ENCODE results near the gene LTBP1.

DNA sequence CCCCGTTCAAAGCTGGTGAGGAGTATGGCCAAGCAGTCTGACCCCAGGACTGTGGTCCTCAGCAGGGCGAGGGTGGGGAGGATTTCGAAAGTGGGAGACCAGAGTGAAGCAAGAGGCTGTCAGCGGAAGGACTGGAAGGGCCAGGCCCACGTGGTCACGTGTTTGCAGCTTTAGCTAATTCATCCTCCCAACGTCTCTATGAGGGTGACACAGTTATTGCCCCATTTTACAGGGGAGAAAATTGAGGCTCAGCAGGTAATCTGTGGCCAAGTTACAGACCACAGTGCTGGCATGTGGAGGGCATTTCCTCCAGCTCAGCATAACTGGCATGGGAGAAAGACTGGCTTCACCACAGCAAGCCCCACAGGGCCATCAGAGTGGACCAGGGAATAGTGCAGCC is 45.4 kb upstream of the LTBP1 start:
- no peak for TF ChIP-seq POLR2AphosphoS5 (IDR thresholded peaks at IDR 0.05; ENCODE audit: insufficient read depth in 1 of 2, low read depth in 1 of 2)
- TF ChIP-seq, protein P1, sequence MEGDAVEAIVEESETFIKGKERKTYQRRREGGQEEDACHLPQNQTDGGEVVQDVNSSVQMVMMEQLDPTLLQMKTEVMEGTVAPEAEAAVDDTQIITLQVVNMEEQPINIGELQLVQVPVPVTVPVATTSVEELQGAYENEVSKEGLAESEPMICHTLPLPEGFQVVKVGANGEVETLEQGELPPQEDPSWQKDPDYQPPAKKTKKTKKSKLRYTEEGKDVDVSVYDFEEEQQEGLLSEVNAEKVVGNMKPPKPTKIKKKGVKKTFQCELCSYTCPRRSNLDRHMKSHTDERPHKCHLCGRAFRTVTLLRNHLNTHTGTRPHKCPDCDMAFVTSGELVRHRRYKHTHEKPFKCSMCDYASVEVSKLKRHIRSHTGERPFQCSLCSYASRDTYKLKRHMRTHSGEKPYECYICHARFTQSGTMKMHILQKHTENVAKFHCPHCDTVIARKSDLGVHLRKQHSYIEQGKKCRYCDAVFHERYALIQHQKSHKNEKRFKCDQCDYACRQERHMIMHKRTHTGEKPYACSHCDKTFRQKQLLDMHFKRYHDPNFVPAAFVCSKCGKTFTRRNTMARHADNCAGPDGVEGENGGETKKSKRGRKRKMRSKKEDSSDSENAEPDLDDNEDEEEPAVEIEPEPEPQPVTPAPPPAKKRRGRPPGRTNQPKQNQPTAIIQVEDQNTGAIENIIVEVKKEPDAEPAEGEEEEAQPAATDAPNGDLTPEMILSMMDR (IDR thresholded peaks at IDR 0.05) = no peak

Measured in vagina (tissue), 2 donors.